ENCODE results near the gene NXPH3. TPM values are rescaled to one million over a fixed set of nuclear protein-coding genes. Genes with fewer than 3 reads are reported as not detected.

The NXPH3 gene
- total RNA-seq, 4 donors from 2014 or later, result 0.53 to 3.8 (median 1.5) TPM

- no peak for DNase-seq
- 77 to 82% methylated on average over 6 to 9 of the region's 12 CpGs for WGBS, 2 donors
- no peaks in the 10 kb centered on the region for H3K36me3 ChIP-seq
- no peak overlapping the region for H3K4me3 ChIP-seq
- no peak overlapping the region for H3K27ac ChIP-seq
- no peak for TF ChIP-seq CTCF (IDR thresholded peaks at IDR 0.05)
- TF ChIP-seq POLR2A (IDR thresholded peaks at IDR 0.05), result no peak
- intact Hi-C loops (cut with DNase I), result no loop called here
- no peaks in the 10 kb centered on the region for H3K9me3 ChIP-seq
- H3K27me3 ChIP-seq, result peaks cover 0 to 75% (median 0%) of the 10 kb centered on the region in 4 donors
- peaks cover 5 to 44% (median 27%) of the 10 kb centered on the region in 3 donors for H3K4me1 ChIP-seq
Observed at GRCh38 chr17:49551221-49552069, 24.2 kb upstream of the NXPH3 start.

- Histone ChIP-seq H3K27me3 (peaks cover 0 to 73% (median 0%) of the 10 kb centered on the region in 4 donors), H3K9me3 (no peaks in the 10 kb centered on the region), H3K4me3 (no peak overlapping the region), H3K36me3 (no peaks in the 10 kb centered on the region), H3K27ac (no peak overlapping the region), H3K4me1 (peaks cover 7 to 45% (median 28%) of the 10 kb centered on the region in 3 donors)
- no peak for DNase-seq
- no peak for TF ChIP-seq POLR2A (IDR thresholded peaks at IDR 0.05)
- no peak for TF ChIP-seq CTCF (IDR thresholded peaks at IDR 0.05)
- intact Hi-C loops (cut with DNase I), result no loop called here
- 24 to 42% methylated on average over 13 to 18 of the region's 27 CpGs for WGBS, 2 donors
Observed at GRCh38 chr17:49552070-49552751, 23.5 kb upstream of the NXPH3 start.

GRCh38 chr17:49553676-49554335, 21.9 kb upstream of the NXPH3 start:
- no peak for DNase-seq
- Histone ChIP-seq H3K9me3 (no peaks in the 10 kb centered on the region), H3K4me3 (no peak overlapping the region), H3K27ac (no peak overlapping the region), H3K27me3 (peaks cover 0 to 67% (median 0%) of the 10 kb centered on the region in 4 donors), H3K36me3 (no peaks in the 10 kb centered on the region), H3K4me1 (peaks cover 7 to 38% (median 22%) of the 10 kb centered on the region in 3 donors)
- 77 to 91% methylated on average over 8 of the region's 8 CpGs for WGBS, 2 donors
- intact Hi-C loops (cut with DNase I), result no loop called here
- no peak for TF ChIP-seq POLR2A (IDR thresholded peaks at IDR 0.05)
- no peak for TF ChIP-seq CTCF (IDR thresholded peaks at IDR 0.05)

- H3K27ac ChIP-seq, result no peak overlapping the region
- no peak overlapping the region for H3K4me3 ChIP-seq
- no peak for TF ChIP-seq POLR2A (IDR thresholded peaks at IDR 0.05)
- no peak for TF ChIP-seq CTCF (IDR thresholded peaks at IDR 0.05)
- 44 to 83% methylated on average over 1 to 5 of the region's 14 CpGs for WGBS, 2 donors
- no peaks in the 10 kb centered on the region for H3K9me3 ChIP-seq
- no peaks in the 10 kb centered on the region for H3K36me3 ChIP-seq
- intact Hi-C loops (cut with DNase I), result loop anchor here (5.0 kb wide), 1 partner anchor 118 kb away; no protein-coding TSS in a partner anchor
- peaks cover 0 to 66% (median 0%) of the 10 kb centered on the region in 4 donors for H3K27me3 ChIP-seq
- peaks cover 7 to 32% (median 18%) of the 10 kb centered on the region in 3 donors for H3K4me1 ChIP-seq
- DNase-seq, result no peak
Observed at GRCh38 chr17:49554694-49555494, 20.8 kb upstream of the NXPH3 start.

Measured in esophagus squamous epithelium (tissue), 5 donors.